ENCODE measurements around the gene USP2. TPM values are rescaled to one million over a fixed set of nuclear protein-coding genes. Genes with fewer than 3 reads are reported as not detected.
"Not testable (repeated sequence)": the region's sequence is repeated elsewhere in the genome, so short reads cannot be mapped to it uniquely, and the experiment has no call there.

USP2 gene
- total RNA-seq, 1 donor from 2014 or later, result 0.11 TPM

DNA sequence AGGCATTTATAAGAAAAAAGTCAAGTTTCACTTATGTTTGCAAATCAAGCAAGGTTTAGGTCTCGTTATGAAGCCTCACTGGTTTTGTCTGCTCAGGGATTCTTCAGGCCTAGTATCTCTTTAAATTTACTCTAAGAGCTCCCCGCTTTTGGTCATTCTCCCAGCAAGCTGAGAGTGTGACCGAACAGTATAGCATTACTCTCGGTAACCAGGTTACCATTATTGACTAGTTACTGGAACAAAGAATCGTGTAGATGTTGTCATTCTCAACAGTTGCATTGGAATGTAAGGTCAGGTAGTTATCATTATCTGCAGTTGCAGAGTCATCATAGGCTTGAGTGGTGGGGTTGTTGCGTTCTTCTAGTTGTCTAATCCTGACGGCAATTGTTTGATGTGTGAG is 9.8 kb upstream of the USP2 start:
- Mint-ChIP-seq H3K4me3 (ENCODE audit: unreplicated experiment) (no peak overlapping the region), H3K9me3 (ENCODE audit: unreplicated experiment) (no peaks in the 10 kb centered on the region), H3K27me3 (ENCODE audit: unreplicated experiment) (peaks cover 47% of the 10 kb centered on the region), H3K27ac (ENCODE audit: unreplicated experiment) (no peak overlapping the region), H3K36me3 (ENCODE audit: unreplicated experiment) (no peaks in the 10 kb centered on the region), H3K4me1 (ENCODE audit: unreplicated experiment) (no peaks in the 10 kb centered on the region)
- DNase-seq (ENCODE audit: extremely low spot score, unreplicated experiment), result no peak
- no peak for TF ChIP-seq CTCF (IDR thresholded peaks at IDR 0.05)

DNA sequence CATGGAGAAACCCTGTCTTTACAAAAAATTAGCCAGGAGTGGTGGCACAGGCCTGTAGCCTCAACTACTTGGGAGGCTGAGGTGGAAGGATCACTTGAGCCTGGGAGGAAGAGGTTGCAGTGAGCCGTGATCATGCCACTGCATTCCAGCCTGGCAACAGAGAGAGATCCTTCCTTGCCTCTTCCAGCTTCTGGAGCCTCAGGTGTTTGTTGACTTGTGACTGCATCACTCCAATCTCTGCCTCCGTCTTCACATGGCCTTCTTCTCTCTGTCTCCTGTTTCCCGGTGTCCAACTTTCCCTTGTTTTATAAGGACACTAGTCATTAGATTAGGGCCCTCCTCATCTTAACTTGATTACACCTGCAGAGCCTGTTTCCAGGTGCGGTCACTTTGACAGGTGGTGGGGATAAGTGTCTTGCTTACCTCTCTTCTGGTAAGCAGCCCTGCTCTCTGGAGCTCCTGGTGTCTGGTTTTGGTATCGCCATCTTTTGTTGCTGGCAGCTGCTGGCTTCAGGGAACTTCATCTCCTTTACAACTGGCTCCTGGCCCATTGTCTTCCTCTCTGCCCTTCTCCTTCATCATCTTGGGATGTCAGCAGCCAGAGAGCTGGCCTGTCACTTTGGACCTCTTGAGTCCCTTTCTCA is 8.2 kb upstream of the USP2 start:
- H3K27me3 Mint-ChIP-seq (ENCODE audit: unreplicated experiment), result peaks cover 41% of the 10 kb centered on the region
- H3K36me3 Mint-ChIP-seq (ENCODE audit: unreplicated experiment), result no peaks in the 10 kb centered on the region
- peak; percentile 37 for TF ChIP-seq CTCF (IDR thresholded peaks at IDR 0.05)
- peak; percentile 46 for DNase-seq (ENCODE audit: extremely low spot score, unreplicated experiment)
- no peaks in the 10 kb centered on the region for H3K4me1 Mint-ChIP-seq (ENCODE audit: unreplicated experiment)
- H3K9me3 Mint-ChIP-seq (ENCODE audit: unreplicated experiment), result no peaks in the 10 kb centered on the region
- no peak overlapping the region for H3K27ac Mint-ChIP-seq (ENCODE audit: unreplicated experiment)
- H3K4me3 Mint-ChIP-seq (ENCODE audit: unreplicated experiment), result no peak overlapping the region

GRCh38 chr11:119388103-119388502 is 6.6 kb upstream of the USP2 start:
- H3K4me3 Mint-ChIP-seq (ENCODE audit: unreplicated experiment), result no peak overlapping the region
- no peaks in the 10 kb centered on the region for H3K36me3 Mint-ChIP-seq (ENCODE audit: unreplicated experiment)
- H3K4me1 Mint-ChIP-seq (ENCODE audit: unreplicated experiment), result no peaks in the 10 kb centered on the region
- H3K27me3 Mint-ChIP-seq (ENCODE audit: unreplicated experiment), result peaks cover 29% of the 10 kb centered on the region
- TF ChIP-seq CTCF (IDR thresholded peaks at IDR 0.05), result no peak
- no peak overlapping the region for H3K27ac Mint-ChIP-seq (ENCODE audit: unreplicated experiment)
- DNase-seq (ENCODE audit: extremely low spot score, unreplicated experiment), result peak; percentile 65
- no peaks in the 10 kb centered on the region for H3K9me3 Mint-ChIP-seq (ENCODE audit: unreplicated experiment)

DNA sequence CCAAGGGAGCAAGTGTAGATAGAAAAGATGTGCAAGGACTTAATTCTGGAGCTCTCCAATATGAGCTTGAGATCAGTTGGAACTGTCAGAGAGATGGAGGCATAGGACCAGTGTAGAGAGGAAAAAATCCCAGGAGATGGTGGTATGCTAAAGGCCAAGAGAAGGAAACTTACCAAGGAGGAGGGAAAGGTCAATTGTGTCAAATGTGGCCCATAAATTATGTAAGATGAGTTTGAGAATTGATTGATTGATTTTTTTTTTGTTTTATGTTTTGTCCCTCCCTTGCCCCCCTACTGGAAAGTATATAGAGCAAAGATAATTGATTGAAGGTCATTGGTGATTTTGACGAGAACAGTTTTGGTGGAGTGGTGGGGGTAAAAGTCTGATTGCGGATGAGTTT is 2.8 kb upstream of the USP2 start:
- TF ChIP-seq CTCF (IDR thresholded peaks at IDR 0.05), result no peak
- Mint-ChIP-seq H3K27me3 (ENCODE audit: unreplicated experiment) (peaks cover 5% of the 10 kb centered on the region), H3K4me3 (ENCODE audit: unreplicated experiment) (no peak overlapping the region), H3K27ac (ENCODE audit: unreplicated experiment) (no peak overlapping the region), H3K4me1 (ENCODE audit: unreplicated experiment) (peaks cover 5% of the 10 kb centered on the region), H3K36me3 (ENCODE audit: unreplicated experiment) (no peaks in the 10 kb centered on the region), H3K9me3 (ENCODE audit: unreplicated experiment) (no peaks in the 10 kb centered on the region)
- DNase-seq (ENCODE audit: extremely low spot score, unreplicated experiment), result no peak

GRCh38 chr11:119382513-119382912 is 1.0 kb upstream of the USP2 start:
- H3K4me1 Mint-ChIP-seq (ENCODE audit: unreplicated experiment); H3K9me3 Mint-ChIP-seq (ENCODE audit: unreplicated experiment); H3K27me3 Mint-ChIP-seq (ENCODE audit: unreplicated experiment); H3K36me3 Mint-ChIP-seq (ENCODE audit: unreplicated experiment); H3K4me3 Mint-ChIP-seq (ENCODE audit: unreplicated experiment); H3K27ac Mint-ChIP-seq (ENCODE audit: unreplicated experiment): not testable (repeated sequence)
- DNase-seq (ENCODE audit: extremely low spot score, unreplicated experiment), result peak; percentile 42

- H3K27me3 Mint-ChIP-seq (ENCODE audit: unreplicated experiment), result peaks cover 3% of the 10 kb centered on the region
- no peak overlapping the region for H3K4me3 Mint-ChIP-seq (ENCODE audit: unreplicated experiment)
- no peak for TF ChIP-seq CTCF (IDR thresholded peaks at IDR 0.05)
- peaks cover 5% of the 10 kb centered on the region for H3K4me1 Mint-ChIP-seq (ENCODE audit: unreplicated experiment)
- no peak overlapping the region for H3K27ac Mint-ChIP-seq (ENCODE audit: unreplicated experiment)
- no peak for DNase-seq (ENCODE audit: extremely low spot score, unreplicated experiment)
- H3K36me3 Mint-ChIP-seq (ENCODE audit: unreplicated experiment), result no peaks in the 10 kb centered on the region
- no peaks in the 10 kb centered on the region for H3K9me3 Mint-ChIP-seq (ENCODE audit: unreplicated experiment)
These were observed 611 bp upstream of the USP2 start for GRCh38 chr11:119382101-119382500.
